ENCODE results near the gene PLXNA4. TPM values are rescaled to one million over a fixed set of nuclear protein-coding genes. Genes with fewer than 3 reads are reported as not detected.

PLXNA4 gene
- total RNA-seq, 1 experiment from 2014 or later = 0.81 TPM

- Mint-ChIP-seq H3K36me3 (no peaks in the 10 kb centered on the region), H3K4me3 (no peak overlapping the region), H3K27ac (no peak overlapping the region), H3K27me3 (ENCODE audit: low read depth) (peaks cover 14% of the 10 kb centered on the region), H3K9me3 (no peaks in the 10 kb centered on the region), H3K4me1 (peaks cover 15% of the 10 kb centered on the region)
- ChIA-PET CTCF (no interaction called here), POLR2A (no interaction called here)
- no peak for TF ChIP-seq ZNF425 (CRISPR knock-in tag; conservative IDR thresholded peaks at IDR 0.05)
- no peak for TF ChIP-seq AR (CRISPR knock-in tag; IDR thresholded peaks at IDR 0.05)
- TF ChIP-seq, protein P1, sequence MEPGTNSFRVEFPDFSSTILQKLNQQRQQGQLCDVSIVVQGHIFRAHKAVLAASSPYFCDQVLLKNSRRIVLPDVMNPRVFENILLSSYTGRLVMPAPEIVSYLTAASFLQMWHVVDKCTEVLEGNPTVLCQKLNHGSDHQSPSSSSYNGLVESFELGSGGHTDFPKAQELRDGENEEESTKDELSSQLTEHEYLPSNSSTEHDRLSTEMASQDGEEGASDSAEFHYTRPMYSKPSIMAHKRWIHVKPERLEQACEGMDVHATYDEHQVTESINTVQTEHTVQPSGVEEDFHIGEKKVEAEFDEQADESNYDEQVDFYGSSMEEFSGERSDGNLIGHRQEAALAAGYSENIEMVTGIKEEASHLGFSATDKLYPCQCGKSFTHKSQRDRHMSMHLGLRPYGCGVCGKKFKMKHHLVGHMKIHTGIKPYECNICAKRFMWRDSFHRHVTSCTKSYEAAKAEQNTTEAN (CRISPR knock-in tag; IDR thresholded peaks at IDR 0.05) = no peak
- no peak for TF ChIP-seq SMAD3 (CRISPR knock-in tag; IDR thresholded peaks at IDR 0.05; ENCODE audit: borderline replicate concordance)
- no peak for TF ChIP-seq SOX15 (CRISPR knock-in tag; IDR thresholded peaks at IDR 0.05)
- TF ChIP-seq, protein P2, sequence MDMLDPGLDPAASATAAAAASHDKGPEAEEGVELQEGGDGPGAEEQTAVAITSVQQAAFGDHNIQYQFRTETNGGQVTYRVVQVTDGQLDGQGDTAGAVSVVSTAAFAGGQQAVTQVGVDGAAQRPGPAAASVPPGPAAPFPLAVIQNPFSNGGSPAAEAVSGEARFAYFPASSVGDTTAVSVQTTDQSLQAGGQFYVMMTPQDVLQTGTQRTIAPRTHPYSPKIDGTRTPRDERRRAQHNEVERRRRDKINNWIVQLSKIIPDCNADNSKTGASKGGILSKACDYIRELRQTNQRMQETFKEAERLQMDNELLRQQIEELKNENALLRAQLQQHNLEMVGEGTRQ (CRISPR knock-in tag; IDR thresholded peaks at IDR 0.05) = no peak
- TF ChIP-seq ZNF121 (CRISPR knock-in tag; IDR thresholded peaks at IDR 0.05) = no peak
- TF ChIP-seq, protein P3, sequence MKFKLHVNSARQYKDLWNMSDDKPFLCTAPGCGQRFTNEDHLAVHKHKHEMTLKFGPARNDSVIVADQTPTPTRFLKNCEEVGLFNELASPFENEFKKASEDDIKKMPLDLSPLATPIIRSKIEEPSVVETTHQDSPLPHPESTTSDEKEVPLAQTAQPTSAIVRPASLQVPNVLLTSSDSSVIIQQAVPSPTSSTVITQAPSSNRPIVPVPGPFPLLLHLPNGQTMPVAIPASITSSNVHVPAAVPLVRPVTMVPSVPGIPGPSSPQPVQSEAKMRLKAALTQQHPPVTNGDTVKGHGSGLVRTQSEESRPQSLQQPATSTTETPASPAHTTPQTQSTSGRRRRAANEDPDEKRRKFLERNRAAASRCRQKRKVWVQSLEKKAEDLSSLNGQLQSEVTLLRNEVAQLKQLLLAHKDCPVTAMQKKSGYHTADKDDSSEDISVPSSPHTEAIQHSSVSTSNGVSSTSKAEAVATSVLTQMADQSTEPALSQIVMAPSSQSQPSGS (CRISPR knock-in tag; IDR thresholded peaks at IDR 0.05; ENCODE audit: borderline replicate concordance, low read depth) = no peak
- TF ChIP-seq FOXK1 (CRISPR knock-in tag; IDR thresholded peaks at IDR 0.05) = no peak
- TF ChIP-seq ZNF671 (CRISPR knock-in tag; IDR thresholded peaks at IDR 0.05) = no peak
- no peak for TF ChIP-seq ZBTB21 (CRISPR knock-in tag; IDR thresholded peaks at IDR 0.05; ENCODE audit: borderline replicate concordance)
- TF ChIP-seq SMAD4 (CRISPR knock-in tag; IDR thresholded peaks at IDR 0.05) = no peak
- TF ChIP-seq, protein P4, sequence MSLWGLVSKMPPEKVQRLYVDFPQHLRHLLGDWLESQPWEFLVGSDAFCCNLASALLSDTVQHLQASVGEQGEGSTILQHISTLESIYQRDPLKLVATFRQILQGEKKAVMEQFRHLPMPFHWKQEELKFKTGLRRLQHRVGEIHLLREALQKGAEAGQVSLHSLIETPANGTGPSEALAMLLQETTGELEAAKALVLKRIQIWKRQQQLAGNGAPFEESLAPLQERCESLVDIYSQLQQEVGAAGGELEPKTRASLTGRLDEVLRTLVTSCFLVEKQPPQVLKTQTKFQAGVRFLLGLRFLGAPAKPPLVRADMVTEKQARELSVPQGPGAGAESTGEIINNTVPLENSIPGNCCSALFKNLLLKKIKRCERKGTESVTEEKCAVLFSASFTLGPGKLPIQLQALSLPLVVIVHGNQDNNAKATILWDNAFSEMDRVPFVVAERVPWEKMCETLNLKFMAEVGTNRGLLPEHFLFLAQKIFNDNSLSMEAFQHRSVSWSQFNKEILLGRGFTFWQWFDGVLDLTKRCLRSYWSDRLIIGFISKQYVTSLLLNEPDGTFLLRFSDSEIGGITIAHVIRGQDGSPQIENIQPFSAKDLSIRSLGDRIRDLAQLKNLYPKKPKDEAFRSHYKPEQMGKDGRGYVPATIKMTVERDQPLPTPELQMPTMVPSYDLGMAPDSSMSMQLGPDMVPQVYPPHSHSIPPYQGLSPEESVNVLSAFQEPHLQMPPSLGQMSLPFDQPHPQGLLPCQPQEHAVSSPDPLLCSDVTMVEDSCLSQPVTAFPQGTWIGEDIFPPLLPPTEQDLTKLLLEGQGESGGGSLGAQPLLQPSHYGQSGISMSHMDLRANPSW (CRISPR knock-in tag; conservative IDR thresholded peaks at IDR 0.05; ENCODE audit: low read depth) = no peak
- TF ChIP-seq ZNF232 (CRISPR knock-in tag; IDR thresholded peaks at IDR 0.05) = no peak
- TF ChIP-seq, protein P5, sequence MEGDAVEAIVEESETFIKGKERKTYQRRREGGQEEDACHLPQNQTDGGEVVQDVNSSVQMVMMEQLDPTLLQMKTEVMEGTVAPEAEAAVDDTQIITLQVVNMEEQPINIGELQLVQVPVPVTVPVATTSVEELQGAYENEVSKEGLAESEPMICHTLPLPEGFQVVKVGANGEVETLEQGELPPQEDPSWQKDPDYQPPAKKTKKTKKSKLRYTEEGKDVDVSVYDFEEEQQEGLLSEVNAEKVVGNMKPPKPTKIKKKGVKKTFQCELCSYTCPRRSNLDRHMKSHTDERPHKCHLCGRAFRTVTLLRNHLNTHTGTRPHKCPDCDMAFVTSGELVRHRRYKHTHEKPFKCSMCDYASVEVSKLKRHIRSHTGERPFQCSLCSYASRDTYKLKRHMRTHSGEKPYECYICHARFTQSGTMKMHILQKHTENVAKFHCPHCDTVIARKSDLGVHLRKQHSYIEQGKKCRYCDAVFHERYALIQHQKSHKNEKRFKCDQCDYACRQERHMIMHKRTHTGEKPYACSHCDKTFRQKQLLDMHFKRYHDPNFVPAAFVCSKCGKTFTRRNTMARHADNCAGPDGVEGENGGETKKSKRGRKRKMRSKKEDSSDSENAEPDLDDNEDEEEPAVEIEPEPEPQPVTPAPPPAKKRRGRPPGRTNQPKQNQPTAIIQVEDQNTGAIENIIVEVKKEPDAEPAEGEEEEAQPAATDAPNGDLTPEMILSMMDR (IDR thresholded peaks at IDR 0.05) = no peak
- no peak for TF ChIP-seq OVOL2 (CRISPR knock-in tag; IDR thresholded peaks at IDR 0.05; ENCODE audit: borderline replicate concordance)
- no peak for TF ChIP-seq JAZF1 (CRISPR knock-in tag; IDR thresholded peaks at IDR 0.05)
- TF ChIP-seq JUN (CRISPR knock-in tag; IDR thresholded peaks at IDR 0.05) = no peak
- TF ChIP-seq, protein P6, sequence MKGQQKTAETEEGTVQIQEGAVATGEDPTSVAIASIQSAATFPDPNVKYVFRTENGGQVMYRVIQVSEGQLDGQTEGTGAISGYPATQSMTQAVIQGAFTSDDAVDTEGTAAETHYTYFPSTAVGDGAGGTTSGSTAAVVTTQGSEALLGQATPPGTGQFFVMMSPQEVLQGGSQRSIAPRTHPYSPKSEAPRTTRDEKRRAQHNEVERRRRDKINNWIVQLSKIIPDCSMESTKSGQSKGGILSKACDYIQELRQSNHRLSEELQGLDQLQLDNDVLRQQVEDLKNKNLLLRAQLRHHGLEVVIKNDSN (CRISPR knock-in tag; IDR thresholded peaks at IDR 0.05) = no peak
- no peak for TF ChIP-seq NR2C2 (CRISPR knock-in tag; IDR thresholded peaks at IDR 0.05)
- DNase-seq (ENCODE audit: low spot score) = no peak
- no peak for ATAC-seq
Measured at GRCh38 chr7:132272763-132273371, 303.4 kb downstream of the PLXNA4 start.

Measured in WTC11 (cell line).